Measurements from ENCODE around the gene ARID1B.

The ARID1B gene

GRCh38 chr6:157095569-157095968 is 318.4 kb downstream of the ARID1B start:
- Histone ChIP-seq H3K9ac (ENCODE audit: low read length) (no peak overlapping the region), H3K36me3 (ENCODE audit: control insufficient read depth, insufficient read depth, low read length) (no peaks in the 10 kb centered on the region), H3K4me1 (ENCODE audit: control insufficient read depth, insufficient read depth, low read length) (no peaks in the 10 kb centered on the region), H3K27me3 (ENCODE audit: control insufficient read depth, insufficient read depth, low read length) (no peaks in the 10 kb centered on the region), H3K27ac (ENCODE audit: low read depth, low read length) (no peak overlapping the region), H3K4me3 (ENCODE audit: low read length) (no peak overlapping the region)

DNA sequence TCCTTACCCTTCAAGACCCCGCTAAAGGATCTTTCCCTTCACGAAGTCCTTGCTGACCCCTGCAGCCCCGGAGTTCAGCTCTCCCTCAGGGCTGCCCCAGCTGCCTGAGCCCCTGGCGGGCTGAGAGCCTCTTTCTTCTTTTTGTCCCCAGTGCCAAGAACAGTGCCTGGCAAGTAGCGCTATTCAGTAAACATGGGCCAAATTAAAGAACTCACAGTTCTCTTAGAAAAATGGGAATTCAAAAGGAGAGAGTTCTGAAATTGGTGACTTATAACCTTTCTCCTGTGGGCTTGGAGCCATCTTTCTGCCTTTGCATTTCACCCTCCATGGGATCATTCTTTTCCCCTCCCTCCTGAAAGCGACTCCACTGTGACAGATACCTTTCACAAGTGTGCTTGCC is 318.9 kb downstream of the ARID1B start:
- Histone ChIP-seq H3K36me3 (ENCODE audit: control insufficient read depth, insufficient read depth, low read length) (no peaks in the 10 kb centered on the region), H3K27ac (ENCODE audit: low read depth, low read length) (no peak overlapping the region), H3K9ac (ENCODE audit: low read length) (no peak overlapping the region), H3K27me3 (ENCODE audit: control insufficient read depth, insufficient read depth, low read length) (no peaks in the 10 kb centered on the region), H3K4me3 (ENCODE audit: low read length) (no peak overlapping the region), H3K4me1 (ENCODE audit: control insufficient read depth, insufficient read depth, low read length) (no peaks in the 10 kb centered on the region)

GRCh38 chr6:157096522-157096921 is 319.3 kb downstream of the ARID1B start:
- no peak overlapping the region for H3K4me3 ChIP-seq (ENCODE audit: low read length)
- no peak overlapping the region for H3K9ac ChIP-seq (ENCODE audit: low read length)
- H3K27me3 ChIP-seq (ENCODE audit: control insufficient read depth, insufficient read depth, low read length): no peaks in the 10 kb centered on the region
- no peaks in the 10 kb centered on the region for H3K36me3 ChIP-seq (ENCODE audit: control insufficient read depth, insufficient read depth, low read length)
- H3K4me1 ChIP-seq (ENCODE audit: control insufficient read depth, insufficient read depth, low read length): no peaks in the 10 kb centered on the region
- no peak overlapping the region for H3K27ac ChIP-seq (ENCODE audit: low read depth, low read length)

DNA sequence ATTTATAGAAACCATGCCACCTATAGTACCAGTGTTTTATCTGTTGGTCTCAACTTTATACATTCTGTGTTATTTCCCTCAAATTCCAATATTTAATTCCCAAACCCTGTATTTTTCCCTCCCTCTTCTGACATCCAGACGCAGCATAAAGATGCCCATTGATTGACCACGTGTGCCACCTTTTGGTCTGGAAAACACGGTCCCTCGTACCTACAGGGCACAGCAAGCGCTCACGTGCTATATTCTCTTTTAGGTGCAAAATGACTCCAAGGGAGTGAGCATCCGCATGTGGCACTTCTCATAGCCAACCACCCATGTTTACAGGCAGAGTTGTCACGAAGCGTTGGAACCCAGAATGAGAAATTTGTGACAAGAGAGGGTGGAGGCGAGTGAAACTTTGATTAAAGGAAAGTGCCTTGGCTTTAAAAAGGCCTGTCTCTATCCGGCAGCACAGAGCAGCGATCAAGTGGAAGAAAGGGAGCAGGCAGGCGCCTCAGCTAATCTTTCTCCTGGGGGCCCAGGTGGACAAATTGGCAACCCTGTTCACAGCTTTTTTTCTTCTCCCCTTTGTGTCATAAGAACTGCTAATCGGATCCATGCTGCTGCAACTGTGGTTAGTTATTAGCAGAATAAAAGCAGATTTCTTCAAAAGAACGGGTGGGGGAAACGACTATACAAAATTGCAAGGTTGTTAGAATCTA is 320.2 kb downstream of the ARID1B start:
- Histone ChIP-seq H3K27ac (ENCODE audit: low read depth, low read length) (no peak overlapping the region), H3K36me3 (ENCODE audit: control insufficient read depth, insufficient read depth, low read length) (no peaks in the 10 kb centered on the region), H3K9ac (ENCODE audit: low read length) (no peak overlapping the region), H3K27me3 (ENCODE audit: control insufficient read depth, insufficient read depth, low read length) (no peaks in the 10 kb centered on the region), H3K4me1 (ENCODE audit: control insufficient read depth, insufficient read depth, low read length) (no peaks in the 10 kb centered on the region), H3K4me3 (ENCODE audit: low read length) (no peak overlapping the region)

DNA sequence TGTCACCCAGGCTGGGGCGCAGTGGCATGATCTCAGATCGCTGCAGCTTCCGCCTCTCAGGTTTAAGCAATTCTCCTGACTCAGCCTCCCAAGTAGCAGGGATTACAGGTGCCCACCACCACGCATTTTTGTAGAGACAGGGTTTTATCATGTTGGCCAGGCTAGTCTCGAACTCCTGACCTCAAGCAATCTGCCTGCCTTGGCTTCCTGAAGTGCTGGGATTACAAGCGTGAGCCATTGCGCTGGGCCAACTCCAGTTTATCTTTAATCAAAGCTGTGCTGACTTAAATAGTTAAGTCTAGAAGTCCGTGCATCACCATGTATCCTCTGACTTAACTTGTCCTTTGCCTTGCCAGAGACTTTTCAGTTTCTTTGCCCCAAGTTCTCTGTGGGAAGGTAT is 321.8 kb downstream of the ARID1B start:
- no peak overlapping the region for H3K9ac ChIP-seq (ENCODE audit: low read length)
- H3K27me3 ChIP-seq (ENCODE audit: control insufficient read depth, insufficient read depth, low read length): no peaks in the 10 kb centered on the region
- H3K27ac ChIP-seq (ENCODE audit: low read depth, low read length): no peak overlapping the region
- no peaks in the 10 kb centered on the region for H3K36me3 ChIP-seq (ENCODE audit: control insufficient read depth, insufficient read depth, low read length)
- H3K4me3 ChIP-seq (ENCODE audit: low read length): no peak overlapping the region
- no peaks in the 10 kb centered on the region for H3K4me1 ChIP-seq (ENCODE audit: control insufficient read depth, insufficient read depth, low read length)

DNA sequence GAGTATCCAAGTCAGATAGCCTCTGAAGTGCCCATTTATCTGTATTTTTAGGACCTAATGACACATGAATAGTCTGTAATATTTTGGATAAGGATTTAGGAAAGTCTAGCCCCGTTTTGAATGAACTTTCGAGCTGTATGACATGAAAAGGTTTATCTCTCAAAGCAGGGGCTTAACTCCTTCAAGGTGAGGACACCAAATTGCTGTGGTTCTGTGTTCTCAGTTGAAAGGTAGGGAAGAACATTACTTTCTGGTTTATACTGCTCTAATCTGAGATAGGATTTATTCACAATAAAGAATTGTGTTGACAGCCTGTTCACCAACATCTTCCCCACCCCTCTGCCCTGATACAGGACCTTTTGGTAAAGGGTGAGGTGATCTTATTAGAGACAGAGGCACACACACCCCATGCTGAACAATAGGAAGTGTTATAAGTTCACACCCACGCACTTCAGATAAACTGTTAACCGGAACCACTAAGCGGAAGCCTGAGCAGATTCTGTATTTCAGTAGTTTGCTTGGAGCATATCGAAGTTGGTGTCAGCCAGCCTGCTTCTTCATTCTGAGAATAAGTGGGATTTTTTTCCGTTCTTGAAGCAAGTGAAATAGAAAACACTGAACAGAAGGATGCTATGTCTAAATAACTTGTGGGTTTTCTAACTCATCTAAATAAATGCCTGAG is 322.9 kb downstream of the ARID1B start:
- Histone ChIP-seq H3K27me3 (ENCODE audit: control insufficient read depth, insufficient read depth, low read length) (no peaks in the 10 kb centered on the region), H3K9ac (ENCODE audit: low read length) (no peak overlapping the region), H3K27ac (ENCODE audit: low read depth, low read length) (no peak overlapping the region), H3K4me3 (ENCODE audit: low read length) (no peak overlapping the region), H3K4me1 (ENCODE audit: control insufficient read depth, insufficient read depth, low read length) (no peaks in the 10 kb centered on the region), H3K36me3 (ENCODE audit: control insufficient read depth, insufficient read depth, low read length) (no peaks in the 10 kb centered on the region)

- Histone ChIP-seq H3K27me3 (ENCODE audit: control insufficient read depth, insufficient read depth, low read length) (no peaks in the 10 kb centered on the region), H3K4me1 (ENCODE audit: control insufficient read depth, insufficient read depth, low read length) (no peaks in the 10 kb centered on the region), H3K4me3 (ENCODE audit: low read length) (no peak overlapping the region), H3K9ac (ENCODE audit: low read length) (no peak overlapping the region), H3K27ac (ENCODE audit: low read depth, low read length) (no peak overlapping the region), H3K36me3 (ENCODE audit: control insufficient read depth, insufficient read depth, low read length) (no peaks in the 10 kb centered on the region)
Observed at GRCh38 chr6:157101166-157101565, 324.0 kb downstream of the ARID1B start.

GRCh38 chr6:157104803-157105202 is 327.6 kb downstream of the ARID1B start:
- no peaks in the 10 kb centered on the region for H3K36me3 ChIP-seq (ENCODE audit: control insufficient read depth, insufficient read depth, low read length)
- H3K9ac ChIP-seq (ENCODE audit: low read length): no peak overlapping the region
- H3K27me3 ChIP-seq (ENCODE audit: control insufficient read depth, insufficient read depth, low read length): no peaks in the 10 kb centered on the region
- H3K4me3 ChIP-seq (ENCODE audit: low read length): no peak overlapping the region
- H3K4me1 ChIP-seq (ENCODE audit: control insufficient read depth, insufficient read depth, low read length): peaks cover 18% of the 10 kb centered on the region
- no peak overlapping the region for H3K27ac ChIP-seq (ENCODE audit: low read depth, low read length)

GRCh38 chr6:157106487-157106886 is 329.3 kb downstream of the ARID1B start:
- no peak overlapping the region for H3K27ac ChIP-seq (ENCODE audit: low read depth, low read length)

GRCh38 chr6:157107571-157107914 is 330.4 kb downstream of the ARID1B start:
- Histone ChIP-seq H3K36me3 (ENCODE audit: control insufficient read depth, insufficient read depth, low read length) (peaks cover 5% of the 10 kb centered on the region), H3K4me3 (ENCODE audit: low read length) (no peak overlapping the region), H3K27me3 (ENCODE audit: control insufficient read depth, insufficient read depth, low read length) (no peaks in the 10 kb centered on the region), H3K27ac (ENCODE audit: low read depth, low read length) (peak overlapping the region; percentile 68), H3K4me1 (ENCODE audit: control insufficient read depth, insufficient read depth, low read length) (peaks cover 21% of the 10 kb centered on the region), H3K9ac (ENCODE audit: low read length) (no peak overlapping the region)

More at GRCh38 chr6:157106487-157106886, 329.3 kb downstream of the ARID1B start:
- H3K9ac ChIP-seq (ENCODE audit: low read length): no peak overlapping the region
- no peaks in the 10 kb centered on the region for H3K27me3 ChIP-seq (ENCODE audit: control insufficient read depth, insufficient read depth, low read length)
- peaks cover 5% of the 10 kb centered on the region for H3K36me3 ChIP-seq (ENCODE audit: control insufficient read depth, insufficient read depth, low read length)
- no peak overlapping the region for H3K4me3 ChIP-seq (ENCODE audit: low read length)
- H3K4me1 ChIP-seq (ENCODE audit: control insufficient read depth, insufficient read depth, low read length): peaks cover 21% of the 10 kb centered on the region

- Histone ChIP-seq H3K9ac (ENCODE audit: low read length) (no peak overlapping the region), H3K4me1 (ENCODE audit: control insufficient read depth, insufficient read depth, low read length) (peaks cover 21% of the 10 kb centered on the region), H3K36me3 (ENCODE audit: control insufficient read depth, insufficient read depth, low read length) (peaks cover 5% of the 10 kb centered on the region), H3K27ac (ENCODE audit: low read depth, low read length) (peak overlapping the region; percentile 68), H3K27me3 (ENCODE audit: control insufficient read depth, insufficient read depth, low read length) (no peaks in the 10 kb centered on the region), H3K4me3 (ENCODE audit: low read length) (no peak overlapping the region)
Observed at GRCh38 chr6:157107915-157108651, 330.9 kb downstream of the ARID1B start.

DNA sequence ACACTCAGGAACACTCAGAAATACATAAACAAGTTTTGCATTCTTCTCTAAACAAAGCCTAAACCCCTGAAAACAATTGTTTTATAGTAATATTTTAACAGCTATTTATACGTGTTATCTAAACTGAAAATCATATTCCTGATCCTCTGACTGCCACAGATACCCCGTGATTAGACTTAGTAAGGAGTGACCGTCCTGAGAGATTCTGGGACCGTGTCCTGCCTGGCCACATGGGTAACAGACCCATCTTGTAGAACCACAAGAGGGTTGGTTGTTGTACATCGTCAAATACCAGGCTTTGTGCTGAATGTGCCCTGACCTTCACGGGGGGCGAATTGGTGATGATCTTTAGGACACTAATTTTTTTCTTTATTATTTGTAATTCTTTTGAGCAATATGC is 331.7 kb downstream of the ARID1B start:
- H3K27ac ChIP-seq (ENCODE audit: low read depth, low read length): peak overlapping the region; percentile 68
- no peak overlapping the region for H3K4me3 ChIP-seq (ENCODE audit: low read length)
- no peak overlapping the region for H3K9ac ChIP-seq (ENCODE audit: low read length)
- H3K36me3 ChIP-seq (ENCODE audit: control insufficient read depth, insufficient read depth, low read length): peaks cover 5% of the 10 kb centered on the region
- H3K4me1 ChIP-seq (ENCODE audit: control insufficient read depth, insufficient read depth, low read length): peaks cover 21% of the 10 kb centered on the region
- H3K27me3 ChIP-seq (ENCODE audit: control insufficient read depth, insufficient read depth, low read length): no peaks in the 10 kb centered on the region

Data from rectal smooth muscle tissue (tissue), 1 donor.